Spleen (tissue), 13 donors: ENCODE results near the gene DPH6. TPM values are rescaled to one million over a fixed set of nuclear protein-coding genes. Genes with fewer than 3 reads are reported as not detected.
A peak's percentile ranks its signal among the peaks of the same experiment; 100 is the strongest.
"Not testable (repeated sequence)": the region's sequence is repeated elsewhere in the genome, so short reads cannot be mapped to it uniquely, and the experiment has no call there.

Experiments used
- DNase-seq: peaks from one replicate; pipeline ENCODE4 v3.0.0-alpha.2; 2020
- H3K27ac ChIP-seq, 8 donors: fragments of 200-600 bp; sonication (generic) in 7 of 8; 1 replicate in 4 of 8; 2 replicates in 4 of 8; pipeline versions ENCODE4 v1.5.0 to v1.8.0; 2016 to 2021; ENCODE audit warnings: inconsistent platforms in 4 of 8, mild to moderate bottlenecking in 4 of 8, moderate library complexity in 1 of 8
- H3K27me3 ChIP-seq, 7 donors: fragments of 200-600 bp; sonication (generic) in 6 of 7; replicated peaks in 1 of 7; 1 replicate in 4 of 7; 2 replicates in 3 of 7; pipeline versions ENCODE4 v1.5.0 to v1.8.0; 2016 to 2021; ENCODE audit warnings: inconsistent platforms in 3 of 7, mild to moderate bottlenecking in 1 of 7
- H3K36me3 ChIP-seq, 6 donors: fragments of 200-600 bp; sonication (generic) in 5 of 6; 1 replicate in 4 of 6; 2 replicates in 2 of 6; pipeline versions ENCODE4 v1.5.0 to v1.8.0; 2016 to 2021; ENCODE audit warnings: inconsistent platforms in 2 of 6
- H3K4me1 ChIP-seq, 6 donors: fragments of 200-600 bp; sonication (generic) in 5 of 6; 1 replicate in 3 of 6; 2 replicates in 3 of 6; pipeline versions ENCODE4 v1.5.0 to v1.8.0; 2016 to 2021; ENCODE audit warnings: inconsistent platforms in 3 of 6
- H3K4me3 ChIP-seq, 8 donors: fragments of 200-600 bp; sonication (generic) in 7 of 8; 1 replicate in 4 of 8; 2 replicates in 4 of 8; pipeline versions ENCODE4 v1.5.0 to v1.8.0; 2016 to 2021; ENCODE audit warnings: inconsistent platforms in 4 of 8, mild to moderate bottlenecking in 4 of 8, moderate library complexity in 2 of 8
- H3K9me3 ChIP-seq, 8 donors: fragments of 200-600 bp; sonication (generic) in 7 of 8; 1 replicate in 4 of 8; 2 replicates in 4 of 8; pipeline versions ENCODE4 v1.5.0 to v1.8.0; 2016 to 2021; ENCODE audit warnings: inconsistent platforms in 4 of 8
- POLR2A ChIP-seq, 3 donors: fragments of 450-650 bp; IDR thresholded peaks; one replicate each; pipeline ENCODE4 v1.5.1; 2017; ENCODE audit warnings: antibody characterized with exemption in 3 of 3, mild to moderate bottlenecking in 1 of 3
- POLR2AphosphoS5 ChIP-seq, 3 donors: sonication (generic); formaldehyde crosslinking; IDR thresholded peaks; one replicate each; pipeline ENCODE4 v1.5.1; 2017; ENCODE audit warnings: antibody characterized with exemption in 3 of 3
- WGBS, 5 donors: extraction: QIAGEN DNeasy Blood & Tissue Kit in 3 of 5; methylation state at CpG; one replicate each; pipeline versions ENCODE4 v1.1.5 to v1.1.7; 2013 to 2018; 5-methylcytosine and 5-hydroxymethylcytosine counted together
- intact Hi-C: fragments of 100-400 bp; cut with DNase I; formaldehyde crosslinking; loops from one replicate; pipeline ENCODE4 v1.15.0; 2023; ENCODE audit warnings: low total_unique reads
- long read RNA-seq, 2 donors: transcript quantifications; one replicate each; lab custom pipeline, GENCODE V29; 2026
- polyA plus RNA-seq, 3 donors: library from polyadenylated mRNA; stranded (reverse); fragments of 200-250 nt; gene quantifications; one replicate each; pipeline ENCODE4 v1.2.1, GENCODE V29; 2013
- total RNA-seq, 7 donors: library from RNA; depleted of rRNA in 3 of 7; stranded (reverse); fragments of >200 nt in 3 of 7; fragmentation: NEBNext Ultra II Directional in 4 of 7; extraction: Animal tissue kit (Norgen Biotek cat#: 25700) in 4 of 7; gene quantifications; one replicate each; pipeline versions ENCODE4 v1.1.0 to v1.2.1, GENCODE V29; 2016 to 2021
- TF ChIP-seq, protein P1 (sequence below), 11 experiments: fragments of 200-600 bp in 7 of 11; fragments of 450-650 bp in 4 of 11; sonication (generic) in 4 of 11; IDR thresholded peaks in 8 of 11; conservative IDR thresholded peaks in 3 of 11; 1 replicate in 7 of 11; 2 replicates in 4 of 11; pipeline versions ENCODE4 v1.4.0 to v1.8.0; 2016 to 2021; ENCODE audit warnings: antibody characterized with exemption in 11 of 11, inconsistent platforms in 4 of 11, mild to moderate bottlenecking in 1 of 11
- donor health status: healthy with polysubstance abuse.
- donor health status: DM: no; HTN: no; CAD: no; lungs with moderate emphysema.
- donor health status: DM: no; HTN: no; CAD: no.
- donor health status: Bipolar disorder and iron deficiency.
- donor health status: healthy.
- donor health status: DM: no; HTN: no; CAD: no.
- donor health status: DM: yes; HTN: yes; CAD: no.

DPH6 gene, protein sequence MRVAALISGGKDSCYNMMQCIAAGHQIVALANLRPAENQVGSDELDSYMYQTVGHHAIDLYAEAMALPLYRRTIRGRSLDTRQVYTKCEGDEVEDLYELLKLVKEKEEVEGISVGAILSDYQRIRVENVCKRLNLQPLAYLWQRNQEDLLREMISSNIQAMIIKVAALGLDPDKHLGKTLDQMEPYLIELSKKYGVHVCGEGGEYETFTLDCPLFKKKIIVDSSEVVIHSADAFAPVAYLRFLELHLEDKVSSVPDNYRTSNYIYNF
- total RNA-seq (10 to 100 TPM; 12.4 to 26.9 (median 17.3) TPM), polyA plus RNA-seq (1 to 10 TPM; 4.0 to 5.6 (median 4.5) TPM)
- long read RNA-seq, donor 1, partial matches to known transcripts, result 0 of 1 reads
- long read RNA-seq, donor 1, other reads (novel, unspliced or antisense), result 0 of 1 reads
- long read RNA-seq, donor 2, partial matches to known transcripts, result 0 of 2 reads
- long read RNA-seq, donor 2, other reads (novel, unspliced or antisense), result 0 of 2 reads

DNA sequence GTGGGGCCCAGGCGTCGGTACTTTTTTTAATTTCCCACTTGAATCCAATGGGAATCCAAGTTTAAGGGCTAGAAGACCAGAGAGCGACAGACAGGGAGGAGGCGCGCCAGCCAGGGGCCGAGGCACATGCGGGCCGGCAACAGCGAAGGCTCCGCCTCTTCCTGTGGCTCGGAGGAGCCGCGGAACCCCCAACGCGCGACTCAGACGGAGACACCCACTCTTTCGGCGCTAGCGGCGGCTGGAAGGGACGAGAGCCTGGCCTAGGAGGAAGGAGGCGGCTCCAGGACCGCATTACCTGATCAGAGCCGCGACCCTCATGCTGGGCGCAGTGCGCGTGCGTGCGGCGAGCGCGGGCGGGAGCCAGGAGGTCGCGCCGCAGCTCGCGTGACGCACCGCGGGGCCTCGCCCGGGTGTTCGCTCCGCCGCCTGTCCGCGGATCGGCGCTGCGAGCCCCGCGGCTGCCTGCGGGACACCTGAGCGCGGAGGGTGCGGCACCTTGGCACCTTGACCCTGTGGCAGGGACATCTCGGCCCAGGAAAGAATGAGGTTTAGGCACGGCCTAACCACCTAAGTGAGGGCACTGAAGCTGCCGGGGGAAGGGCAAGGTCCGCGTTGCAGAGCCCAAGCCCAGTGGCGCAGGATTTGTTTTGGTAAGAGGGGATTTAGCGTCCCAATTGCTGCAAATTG, at the start of gene DPH6:
DPH6 (minus strand) TSS at position 342 of the 687 bp plus-strand sequence; CDS start at position 318, 24 bp downstream.
- H3K9me3 ChIP-seq, result no peaks in the 10 kb centered on the region
- TF ChIP-seq, protein P1, sequence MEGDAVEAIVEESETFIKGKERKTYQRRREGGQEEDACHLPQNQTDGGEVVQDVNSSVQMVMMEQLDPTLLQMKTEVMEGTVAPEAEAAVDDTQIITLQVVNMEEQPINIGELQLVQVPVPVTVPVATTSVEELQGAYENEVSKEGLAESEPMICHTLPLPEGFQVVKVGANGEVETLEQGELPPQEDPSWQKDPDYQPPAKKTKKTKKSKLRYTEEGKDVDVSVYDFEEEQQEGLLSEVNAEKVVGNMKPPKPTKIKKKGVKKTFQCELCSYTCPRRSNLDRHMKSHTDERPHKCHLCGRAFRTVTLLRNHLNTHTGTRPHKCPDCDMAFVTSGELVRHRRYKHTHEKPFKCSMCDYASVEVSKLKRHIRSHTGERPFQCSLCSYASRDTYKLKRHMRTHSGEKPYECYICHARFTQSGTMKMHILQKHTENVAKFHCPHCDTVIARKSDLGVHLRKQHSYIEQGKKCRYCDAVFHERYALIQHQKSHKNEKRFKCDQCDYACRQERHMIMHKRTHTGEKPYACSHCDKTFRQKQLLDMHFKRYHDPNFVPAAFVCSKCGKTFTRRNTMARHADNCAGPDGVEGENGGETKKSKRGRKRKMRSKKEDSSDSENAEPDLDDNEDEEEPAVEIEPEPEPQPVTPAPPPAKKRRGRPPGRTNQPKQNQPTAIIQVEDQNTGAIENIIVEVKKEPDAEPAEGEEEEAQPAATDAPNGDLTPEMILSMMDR (IDR thresholded peaks at IDR 0.05 in 8 of 11, conservative IDR thresholded peaks at IDR 0.05 in 3 of 11), result peak in 4 of 11 experiments; percentile 1 to 18 (median 10)
- TF ChIP-seq POLR2AphosphoS5 (IDR thresholded peaks at IDR 0.05) (peak; percentile 91 to 94 (median 93)), POLR2A (IDR thresholded peaks at IDR 0.05) (peak in 2 of 3 donors; percentile 50 to 61)
- H3K4me3 ChIP-seq, result peak within 1 kb of the TSS; percentile 50 to 89 (median 60)
- peak within 1 kb of the TSS; percentile 92 to 99 (median 97) for H3K27ac ChIP-seq
- intact Hi-C loops, result no loop called here
- H3K27me3 ChIP-seq, result no peaks in the 10 kb centered on the region
- DNase-seq, result peak; percentile 96
- H3K4me1 ChIP-seq, result peaks cover 0 to 30% (median 21%) of the 10 kb centered on the region in 6 donors
- peaks cover 0 to 4% (median 0%) of the 10 kb centered on the region in 6 donors for H3K36me3 ChIP-seq
- WGBS, 5 donors, result 0 to 1% (median 0%) methylated on average over 23 to 66 of the region's 66 CpGs

DNA sequence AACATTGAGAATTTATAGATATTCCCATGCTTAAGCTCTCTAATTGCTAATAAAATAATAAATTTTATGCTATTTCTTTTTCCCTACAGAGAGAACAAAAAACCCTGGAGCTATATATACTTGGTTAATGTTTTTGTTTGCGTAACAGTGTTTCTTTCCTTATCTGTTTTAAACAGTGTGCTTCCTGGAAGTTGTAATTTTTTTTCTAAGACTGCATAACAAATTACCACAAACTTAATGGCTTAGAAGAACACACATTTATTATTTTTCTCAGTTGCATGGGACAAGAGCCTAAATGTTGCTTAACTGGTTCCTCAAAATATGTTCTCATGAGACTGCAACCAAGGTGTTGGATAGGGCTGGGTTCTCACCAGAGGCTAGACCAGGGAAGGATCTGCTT, 49.7 kb upstream of the DPH6 start:
- Histone ChIP-seq H3K36me3 (no peaks in the 10 kb centered on the region), H3K27me3 (no peaks in the 10 kb centered on the region), H3K27ac (peak overlapping the region in 1 of 8 donors; percentile 21), H3K4me3 (no peak overlapping the region), H3K4me1 (peaks cover 0 to 5% (median 0%) of the 10 kb centered on the region in 6 donors), H3K9me3 (peaks cover 0 to 5% (median 0%) of the 10 kb centered on the region in 8 donors)
- TF ChIP-seq POLR2AphosphoS5 (IDR thresholded peaks at IDR 0.05), result no peak
- TF ChIP-seq, protein P1 (IDR thresholded peaks at IDR 0.05 in 8 of 11, conservative IDR thresholded peaks at IDR 0.05 in 3 of 11), result no peak
- TF ChIP-seq POLR2A (IDR thresholded peaks at IDR 0.05), result no peak
- intact Hi-C loops, result no loop called here
- no peak for DNase-seq
- 41 to 77% (median 69%) methylated on average over 1 of the region's 1 CpG for WGBS, 5 donors

DNA sequence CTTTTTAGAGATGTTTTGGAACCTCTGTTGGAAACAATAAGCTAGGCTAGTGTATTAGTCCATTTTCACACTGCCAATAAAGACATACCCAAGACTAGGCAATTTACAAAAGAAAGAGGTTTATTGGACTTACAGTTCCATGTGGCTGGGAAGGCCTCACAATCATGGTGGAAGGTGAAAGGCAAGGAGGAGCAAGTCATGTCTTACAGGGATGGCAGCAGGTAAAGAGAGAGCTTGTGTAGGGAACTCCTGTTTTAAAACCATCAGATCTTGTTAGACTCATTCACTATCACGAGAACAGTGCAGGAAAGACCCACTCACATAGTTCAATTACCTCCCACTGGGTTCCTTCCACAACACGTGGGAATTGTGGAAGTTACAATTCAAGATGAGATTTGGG, 46.0 kb upstream of the DPH6 start:
- not testable (repeated sequence) for H3K27ac ChIP-seq
- 44 to 62% (median 56%) methylated on average over 2 of the region's 2 CpGs for WGBS, 5 donors

DNA sequence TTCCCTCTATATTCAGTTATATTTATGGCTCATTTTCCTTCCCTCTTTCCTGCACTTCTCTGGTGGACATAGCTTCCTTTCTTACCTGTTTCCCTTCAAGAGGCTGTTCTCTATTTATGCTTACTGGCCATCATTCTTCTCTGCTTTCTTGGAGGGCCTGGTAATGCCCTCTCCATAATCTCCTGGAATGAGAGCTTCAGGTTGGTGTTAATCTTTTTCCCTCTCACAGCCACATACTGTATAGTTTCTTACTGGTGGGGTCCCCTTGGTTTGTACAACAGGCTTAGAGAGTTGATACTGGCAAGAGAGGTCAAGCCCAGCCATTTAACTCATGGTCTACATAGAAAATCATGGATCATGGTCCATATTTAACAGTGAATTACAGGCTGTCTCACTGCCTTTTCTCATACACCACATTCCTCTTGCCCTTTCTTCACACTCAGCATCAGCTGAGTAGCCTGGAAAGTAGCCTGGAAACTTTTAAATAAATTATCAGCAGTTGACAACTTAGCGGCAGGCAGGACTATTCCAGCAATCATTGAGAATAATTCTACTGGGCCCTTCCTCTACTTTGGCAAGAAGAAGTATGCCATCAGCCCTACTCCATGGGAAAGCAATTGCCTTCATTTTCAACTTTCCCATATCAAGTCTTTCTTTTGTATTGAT, 38.0 kb upstream of the DPH6 start:
- TF ChIP-seq POLR2AphosphoS5 (IDR thresholded peaks at IDR 0.05) (no peak), POLR2A (IDR thresholded peaks at IDR 0.05) (no peak)
- TF ChIP-seq, protein P1 (IDR thresholded peaks at IDR 0.05 in 8 of 11, conservative IDR thresholded peaks at IDR 0.05 in 3 of 11), result no peak
- no peaks in the 10 kb centered on the region for H3K36me3 ChIP-seq
- DNase-seq, result no peak
- H3K4me3 ChIP-seq, result no peak overlapping the region
- no peaks in the 10 kb centered on the region for H3K4me1 ChIP-seq
- H3K27me3 ChIP-seq, result no peaks in the 10 kb centered on the region
- WGBS, 5 donors, result 64 to 77% (median 70%) methylated on average over 1 of the region's 1 CpG
- no peaks in the 10 kb centered on the region for H3K9me3 ChIP-seq
- intact Hi-C loops, result no loop called here
- H3K27ac ChIP-seq, result no peak overlapping the region

More for the DNA sequence above, 46.0 kb upstream of the DPH6 start:
- H3K9me3 ChIP-seq, intact Hi-C loops, H3K4me1 ChIP-seq, H3K4me3 ChIP-seq, H3K27me3 ChIP-seq, DNase-seq, H3K36me3 ChIP-seq: not testable (repeated sequence)
